NT2/D1 (cell line): ENCODE measurements around the gene RUVBL1.

Source experiments
- DNase-seq: peaks from one replicate; pipeline ENCODE4 v3.0.0-alpha.2; 2011; ENCODE audit warnings: low read depth, low spot score
- H3K27me3 ChIP-seq: 2 replicates; pipeline ENCODE4 v1.6.0; 2011; ENCODE audit warnings: mild to moderate bottlenecking; ENCODE audit not compliant: insufficient read length, insufficient read depth
- H3K36me3 ChIP-seq: 2 replicates; pipeline ENCODE4 v1.6.1; 2011; ENCODE audit warnings: mild to moderate bottlenecking, low read length, mixed read lengths; ENCODE audit not compliant: insufficient read depth, insufficient read length
- H3K4me1 ChIP-seq: 2 replicates; pipeline ENCODE4 v1.5.1; 2011; ENCODE audit not compliant: insufficient read depth, insufficient read length
- H3K4me3 ChIP-seq: 2 replicates; pipeline ENCODE4 v1.5.1; 2011; ENCODE audit warnings: low read depth; ENCODE audit not compliant: insufficient read length
- H3K9ac ChIP-seq: 2 replicates; pipeline ENCODE4 v1.6.0; 2011; ENCODE audit warnings: low read depth; ENCODE audit not compliant: insufficient read length
- H3K9me3 ChIP-seq: 2 replicates; pipeline ENCODE4 v1.5.1; 2011; ENCODE audit warnings: mild to moderate bottlenecking, low read length; ENCODE audit not compliant: insufficient read depth
- SUZ12 ChIP-seq: IDR thresholded peaks from 2 replicates; pipeline ENCODE4 v1.6.1; 2011; ENCODE audit not compliant: insufficient read length, insufficient read depth; ENCODE audit errors: extremely low read depth
- YY1 ChIP-seq: IDR thresholded peaks from 2 replicates; pipeline ENCODE4 v1.6.1; 2011; ENCODE audit not compliant: insufficient read length, insufficient read depth
- ZNF274 ChIP-seq: IDR thresholded peaks from 2 replicates; pipeline ENCODE4 v1.6.1; 2011; ENCODE audit warnings: mild to moderate bottlenecking, low read depth, low read length

RUVBL1 gene

DNA sequence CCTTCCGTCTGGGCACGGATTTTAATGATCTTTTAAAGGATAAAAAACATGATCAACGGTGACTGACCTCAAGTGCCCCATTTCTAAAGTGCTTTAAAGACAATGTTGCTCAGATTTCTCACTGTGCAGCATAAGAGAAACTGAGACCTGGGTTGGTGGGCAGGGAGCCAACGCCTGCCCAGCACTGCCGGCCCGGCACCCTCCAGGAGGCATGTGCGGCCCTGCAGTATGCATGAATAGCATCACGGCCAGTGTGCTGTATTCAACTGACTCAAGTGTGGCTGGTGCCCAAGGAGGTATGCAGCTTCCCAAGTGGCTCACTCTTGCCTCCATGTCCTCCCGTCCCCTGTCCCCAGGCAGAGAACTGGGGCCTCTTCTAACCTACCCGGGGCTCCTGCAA lies 41.1 kb downstream of the RUVBL1 start:
- Histone ChIP-seq H3K4me3 (no peak overlapping the region), H3K9me3 (no peaks in the 10 kb centered on the region), H3K36me3 (peaks cover 96% of the 10 kb centered on the region), H3K4me1 (peaks cover 9% of the 10 kb centered on the region), H3K27me3 (no peaks in the 10 kb centered on the region), H3K9ac (no peak overlapping the region)
- TF ChIP-seq ZNF274 (no peak), SUZ12 (no peak), YY1 (no peak)
- no peak for DNase-seq

DNA sequence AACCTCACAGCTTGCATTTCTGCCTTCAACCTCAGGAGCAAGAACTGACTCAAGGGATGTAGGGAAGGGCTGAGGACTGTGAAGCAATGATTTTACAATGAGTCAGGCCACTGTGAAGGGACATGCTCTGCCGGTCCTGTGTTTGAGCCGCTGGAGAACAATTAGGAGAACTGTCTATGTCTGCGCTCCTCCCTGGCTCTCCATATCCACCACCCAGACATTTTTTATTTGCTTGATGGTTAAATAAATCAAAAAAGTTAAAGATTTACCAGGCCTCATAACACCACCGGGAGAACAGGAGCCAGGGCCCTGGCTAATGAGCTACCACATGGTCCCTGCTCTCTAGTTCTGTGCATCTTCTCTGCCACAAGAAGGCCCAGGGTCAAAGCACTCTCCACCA lies 41.8 kb downstream of the RUVBL1 start:
- DNase-seq: no peak

DNA sequence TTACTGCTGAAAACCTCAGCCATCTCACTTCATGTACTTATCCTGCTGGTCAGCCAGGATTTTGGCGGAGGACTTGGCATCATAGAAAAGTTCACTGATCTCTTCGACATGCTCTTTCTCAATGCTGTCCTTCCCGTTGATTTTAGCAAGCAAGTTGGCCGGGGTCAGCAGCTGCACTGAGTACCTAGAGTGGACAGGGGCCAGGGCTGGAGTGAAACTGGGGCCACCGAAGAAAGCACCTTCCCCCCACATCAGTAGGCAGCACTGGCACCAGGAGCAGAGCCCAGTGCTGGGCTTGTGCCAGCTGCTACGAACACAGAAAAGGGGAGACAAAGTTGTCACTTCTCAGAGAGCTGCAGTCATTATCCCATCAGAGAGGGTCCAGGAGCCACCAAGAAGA lies 42.4 kb downstream of the RUVBL1 start:
- H3K4me3 ChIP-seq: no peak overlapping the region
- H3K36me3 ChIP-seq: peaks cover 83% of the 10 kb centered on the region
- no peak for DNase-seq
- peaks cover 11% of the 10 kb centered on the region for H3K27me3 ChIP-seq
- TF ChIP-seq ZNF274: no peak
- no peak for TF ChIP-seq YY1
- peaks cover 18% of the 10 kb centered on the region for H3K4me1 ChIP-seq
- no peaks in the 10 kb centered on the region for H3K9me3 ChIP-seq
- H3K9ac ChIP-seq: no peak overlapping the region

More for the DNA sequence above, 41.8 kb downstream of the RUVBL1 start:
- Histone ChIP-seq H3K27me3 (peaks cover 5% of the 10 kb centered on the region), H3K9me3 (no peaks in the 10 kb centered on the region), H3K4me1 (peaks cover 13% of the 10 kb centered on the region), H3K4me3 (no peak overlapping the region), H3K36me3 (peaks cover 89% of the 10 kb centered on the region), H3K9ac (no peak overlapping the region)
- TF ChIP-seq YY1 (no peak), SUZ12 (no peak), ZNF274 (no peak)

DNA sequence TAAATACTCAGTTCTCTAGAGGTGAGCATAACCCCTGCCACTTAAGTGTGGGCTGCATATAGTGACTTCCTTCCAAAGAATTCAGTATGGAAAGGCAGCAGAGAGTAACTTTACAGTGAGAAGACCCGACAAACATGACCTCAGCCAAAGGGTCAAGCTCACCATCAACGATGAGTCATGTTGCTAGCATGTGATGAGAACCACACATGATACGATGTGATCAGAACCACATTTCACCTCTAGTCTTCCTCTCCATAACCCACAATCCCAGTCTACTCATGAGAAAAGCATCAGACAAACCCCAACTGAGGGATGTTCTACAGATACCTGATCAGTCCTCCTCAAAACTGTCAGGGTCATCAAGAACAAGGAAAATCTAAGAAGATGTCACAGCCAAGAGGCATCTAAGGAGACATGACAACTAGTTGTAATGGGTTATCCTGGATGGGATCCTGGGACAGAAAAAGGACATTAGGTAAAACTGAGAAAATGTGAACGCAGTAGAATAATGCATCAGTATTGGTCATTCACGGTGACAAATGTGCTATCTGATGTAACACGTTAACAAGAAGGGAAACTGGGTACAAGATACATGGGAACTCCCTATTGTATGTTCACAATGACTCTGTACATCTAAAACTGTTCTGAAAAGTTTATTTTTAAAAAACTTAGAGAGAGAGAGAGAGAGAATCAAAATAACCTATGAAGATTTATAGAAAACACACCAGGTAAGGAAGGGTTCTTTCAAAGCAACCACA lies 43.1 kb downstream of the RUVBL1 start:
- H3K4me3 ChIP-seq: no peak overlapping the region
- DNase-seq: no peak
- H3K27me3 ChIP-seq: peaks cover 13% of the 10 kb centered on the region
- peaks cover 75% of the 10 kb centered on the region for H3K36me3 ChIP-seq
- no peak overlapping the region for H3K9ac ChIP-seq
- no peaks in the 10 kb centered on the region for H3K9me3 ChIP-seq
- peaks cover 18% of the 10 kb centered on the region for H3K4me1 ChIP-seq
- TF ChIP-seq SUZ12: no peak
- no peak for TF ChIP-seq ZNF274
- no peak for TF ChIP-seq YY1

DNA sequence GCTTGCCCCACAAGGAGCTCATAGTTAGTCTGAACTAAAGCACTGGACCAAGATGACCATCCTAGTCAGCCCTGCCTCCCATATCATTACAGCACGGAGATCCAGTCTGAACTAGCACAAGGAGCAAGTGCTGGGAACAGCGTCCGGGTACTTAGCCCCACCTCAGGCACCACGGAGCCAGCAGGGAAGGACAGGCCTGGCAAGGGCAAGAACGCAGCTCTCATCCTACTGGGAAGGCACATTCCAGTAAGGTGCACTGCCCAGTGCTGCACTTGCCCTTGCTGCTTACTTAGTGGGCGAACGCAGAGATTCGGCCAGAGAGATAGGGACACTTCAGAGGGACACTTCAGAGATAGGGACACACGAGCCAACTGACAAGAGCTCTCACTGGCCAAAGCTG lies 43.8 kb downstream of the RUVBL1 start:
- Histone ChIP-seq H3K4me1 (peaks cover 19% of the 10 kb centered on the region), H3K9me3 (no peaks in the 10 kb centered on the region), H3K36me3 (peaks cover 69% of the 10 kb centered on the region), H3K9ac (no peak overlapping the region), H3K4me3 (no peak overlapping the region), H3K27me3 (peaks cover 13% of the 10 kb centered on the region)
- DNase-seq: no peak
- TF ChIP-seq SUZ12 (no peak), YY1 (no peak), ZNF274 (no peak)

DNA sequence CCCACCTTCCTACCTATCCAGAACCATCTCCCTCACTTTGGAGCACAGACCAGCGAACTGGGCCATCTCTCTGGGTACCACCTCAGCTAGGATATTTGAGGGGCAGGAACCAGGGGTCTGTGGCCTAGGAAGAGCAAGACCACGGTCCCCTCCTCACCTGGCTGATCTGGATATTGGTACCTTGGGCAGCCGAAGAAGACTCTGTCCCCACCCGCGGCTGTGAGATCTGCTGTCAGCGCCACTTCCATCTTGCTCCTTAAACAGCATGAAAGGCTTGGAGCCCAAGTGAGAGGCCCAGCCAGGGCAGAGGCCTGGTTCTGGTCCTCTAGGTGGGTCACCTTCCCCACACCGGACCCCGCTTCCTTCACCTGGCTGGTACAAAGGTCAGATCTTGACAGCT lies 44.7 kb downstream of the RUVBL1 start:
- Histone ChIP-seq H3K36me3 (peaks cover 59% of the 10 kb centered on the region), H3K4me1 (peaks cover 17% of the 10 kb centered on the region), H3K9me3 (no peaks in the 10 kb centered on the region), H3K27me3 (peaks cover 13% of the 10 kb centered on the region), H3K9ac (peak overlapping the region; percentile 12), H3K4me3 (no peak overlapping the region)
- TF ChIP-seq ZNF274 (no peak), YY1 (no peak), SUZ12 (no peak)
- no peak for DNase-seq

DNA sequence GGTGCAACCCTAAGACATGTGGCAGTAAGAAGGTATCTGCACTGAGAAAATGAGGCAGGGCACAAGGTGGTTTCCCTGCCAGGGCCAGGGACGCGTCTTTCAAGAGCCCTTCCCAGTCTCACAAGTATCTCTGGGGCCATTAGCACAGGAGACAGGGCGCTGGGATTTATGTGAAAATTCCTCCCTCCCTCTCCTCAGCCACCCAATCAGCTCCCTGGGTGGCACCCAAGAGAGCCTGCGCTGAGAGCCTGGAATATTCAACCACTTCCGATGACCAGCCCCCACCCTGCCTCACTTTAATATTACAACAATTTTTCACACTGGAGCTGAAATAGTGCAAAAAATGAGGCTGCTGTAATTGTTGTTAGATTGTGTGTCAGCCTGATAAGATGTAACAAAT lies 45.3 kb downstream of the RUVBL1 start:
- TF ChIP-seq ZNF274: no peak
- TF ChIP-seq SUZ12: no peak
- no peak for TF ChIP-seq YY1
- H3K4me1 ChIP-seq: peaks cover 15% of the 10 kb centered on the region
- no peak for DNase-seq
- no peak overlapping the region for H3K9ac ChIP-seq
- peaks cover 60% of the 10 kb centered on the region for H3K36me3 ChIP-seq
- H3K4me3 ChIP-seq: no peak overlapping the region
- no peaks in the 10 kb centered on the region for H3K9me3 ChIP-seq
- H3K27me3 ChIP-seq: peaks cover 13% of the 10 kb centered on the region
